Measurements from ENCODE around the gene SERPINA6. TPM values are rescaled to one million over a fixed set of nuclear protein-coding genes. Genes with fewer than 3 reads are reported as not detected.

Gene SERPINA6
- total RNA-seq, 1 experiment from 2014 or later: not detected

DNA sequence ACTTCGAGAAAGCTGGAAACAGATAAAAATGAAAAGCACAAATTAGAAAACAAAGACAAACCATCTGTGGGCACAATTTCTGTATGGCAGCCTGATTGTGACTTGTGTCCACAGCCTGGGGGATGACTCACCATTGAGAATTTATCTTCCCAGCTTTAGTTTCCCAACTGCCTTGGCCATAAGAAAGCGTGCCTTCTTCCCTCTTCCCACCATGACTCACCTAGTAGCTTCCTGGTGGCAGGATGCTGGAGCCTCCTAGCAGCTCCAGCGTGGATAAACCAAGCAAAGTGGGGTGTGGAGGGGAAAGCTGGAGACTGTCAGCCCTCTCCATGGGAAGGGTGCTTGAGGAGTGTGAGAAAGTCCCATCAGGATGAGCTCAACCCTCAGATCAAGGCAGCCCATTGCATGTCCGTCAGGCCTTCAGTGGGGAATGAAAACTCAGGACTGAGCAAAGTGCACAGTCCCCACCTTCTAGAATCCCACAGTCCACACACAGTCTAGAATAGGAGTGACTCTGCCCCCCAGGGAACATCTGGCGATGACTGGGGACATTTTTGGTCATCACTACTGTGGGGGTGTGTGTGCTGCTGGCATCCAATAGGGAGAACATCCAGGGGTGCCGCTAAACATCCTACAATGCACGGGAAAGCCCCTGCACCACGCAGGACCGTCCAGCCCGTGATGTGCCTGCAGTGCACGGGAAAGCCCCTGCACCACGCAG lies 22.4 kb upstream of the SERPINA6 start:
- ChIA-PET POLR2A (no interaction called here), CTCF (interaction anchor here (1.1 kb wide), 1 partner anchor 204 kb away, joined by 3 read pairs; no protein-coding TSS in a partner anchor), RAD21 (ENCODE audit: low non-redundant PET in 1 of 2, low total read pairs in 2 of 2, uncharacterized antibody in 2 of 2, unreplicated experiment in 2 of 2) (no interaction called here)
- peak overlapping the region; percentile 2 for H2AFZ ChIP-seq (ENCODE audit: low read depth, low read length, poor library complexity, severe bottlenecking)
- H3K27me3 ChIP-seq (ENCODE audit: insufficient read depth, low read length): no peaks in the 10 kb centered on the region; the same call in 1 of the 2 replicates
- no peak overlapping the region for H3K27ac ChIP-seq (ENCODE audit: low read depth, low read length)
- no peaks in the 10 kb centered on the region for H3K36me3 ChIP-seq (ENCODE audit: control insufficient read depth in 1 of 2, insufficient read depth in 2 of 2, low read length in 2 of 2)
- H3K79me2 ChIP-seq (ENCODE audit: insufficient read depth, low read length): no peaks in the 10 kb centered on the region
- peak; percentile 76 for DNase-seq (ENCODE audit: low read depth, low spot score)
- no peaks in the 10 kb centered on the region for H4K20me1 ChIP-seq (ENCODE audit: insufficient read depth)
- intact Hi-C loops (cut with micrococcal nuclease): no loop called here
- H3K9ac ChIP-seq (ENCODE audit: low read length): no peak overlapping the region
- peak; percentile 79 for ATAC-seq
- peaks cover 18 to 54% of the 10 kb centered on the region in 2 experiments for H3K4me1 ChIP-seq (ENCODE audit: control insufficient read depth in 1 of 2, insufficient read depth in 2 of 2, low read length in 2 of 2)
- H3K9me3 ChIP-seq (ENCODE audit: control insufficient read depth in 1 of 2, insufficient read depth in 1 of 2, low read depth in 1 of 2, low read length in 2 of 2): no peaks in the 10 kb centered on the region
- no TSS peak for BruUV-seq (replicated peaks)
- no peaks in the 10 kb centered on the region for H3K9me2 ChIP-seq (ENCODE audit: insufficient read depth)
- no peak overlapping the region for H3K4me3 ChIP-seq (replicated peaks in 1 of 2; ENCODE audit: low read depth in 1 of 2, low read length in 2 of 2)
- H3K4me2 ChIP-seq (ENCODE audit: low read length): peak overlapping the region; percentile 55
- 0 out of 2 replicates have a peak, but pooled peaks have one; percentile 22 for TF ChIP-seq POLR2AphosphoS5 (IDR thresholded peaks at IDR 0.05; ENCODE audit: low read depth, low read length)
- no peak for TF ChIP-seq ZFX (IDR thresholded peaks at IDR 0.05)
- TF ChIP-seq FOSL1 (IDR thresholded peaks at IDR 0.05; ENCODE audit: low read depth): peak; percentile 93
- TF ChIP-seq, protein P1, sequence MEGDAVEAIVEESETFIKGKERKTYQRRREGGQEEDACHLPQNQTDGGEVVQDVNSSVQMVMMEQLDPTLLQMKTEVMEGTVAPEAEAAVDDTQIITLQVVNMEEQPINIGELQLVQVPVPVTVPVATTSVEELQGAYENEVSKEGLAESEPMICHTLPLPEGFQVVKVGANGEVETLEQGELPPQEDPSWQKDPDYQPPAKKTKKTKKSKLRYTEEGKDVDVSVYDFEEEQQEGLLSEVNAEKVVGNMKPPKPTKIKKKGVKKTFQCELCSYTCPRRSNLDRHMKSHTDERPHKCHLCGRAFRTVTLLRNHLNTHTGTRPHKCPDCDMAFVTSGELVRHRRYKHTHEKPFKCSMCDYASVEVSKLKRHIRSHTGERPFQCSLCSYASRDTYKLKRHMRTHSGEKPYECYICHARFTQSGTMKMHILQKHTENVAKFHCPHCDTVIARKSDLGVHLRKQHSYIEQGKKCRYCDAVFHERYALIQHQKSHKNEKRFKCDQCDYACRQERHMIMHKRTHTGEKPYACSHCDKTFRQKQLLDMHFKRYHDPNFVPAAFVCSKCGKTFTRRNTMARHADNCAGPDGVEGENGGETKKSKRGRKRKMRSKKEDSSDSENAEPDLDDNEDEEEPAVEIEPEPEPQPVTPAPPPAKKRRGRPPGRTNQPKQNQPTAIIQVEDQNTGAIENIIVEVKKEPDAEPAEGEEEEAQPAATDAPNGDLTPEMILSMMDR (IDR thresholded peaks at IDR 0.05 in 2 of 3, conservative IDR thresholded peaks at IDR 0.05 in 1 of 3; ENCODE audit: borderline replicate concordance in 1 of 3, insufficient read depth in 1 of 3, low read depth in 2 of 3, low read length in 2 of 3): no peak
- TF ChIP-seq ELF1 (IDR thresholded peaks at IDR 0.05; ENCODE audit: borderline replicate concordance, low read depth): no peak
- TF ChIP-seq, protein P2, sequence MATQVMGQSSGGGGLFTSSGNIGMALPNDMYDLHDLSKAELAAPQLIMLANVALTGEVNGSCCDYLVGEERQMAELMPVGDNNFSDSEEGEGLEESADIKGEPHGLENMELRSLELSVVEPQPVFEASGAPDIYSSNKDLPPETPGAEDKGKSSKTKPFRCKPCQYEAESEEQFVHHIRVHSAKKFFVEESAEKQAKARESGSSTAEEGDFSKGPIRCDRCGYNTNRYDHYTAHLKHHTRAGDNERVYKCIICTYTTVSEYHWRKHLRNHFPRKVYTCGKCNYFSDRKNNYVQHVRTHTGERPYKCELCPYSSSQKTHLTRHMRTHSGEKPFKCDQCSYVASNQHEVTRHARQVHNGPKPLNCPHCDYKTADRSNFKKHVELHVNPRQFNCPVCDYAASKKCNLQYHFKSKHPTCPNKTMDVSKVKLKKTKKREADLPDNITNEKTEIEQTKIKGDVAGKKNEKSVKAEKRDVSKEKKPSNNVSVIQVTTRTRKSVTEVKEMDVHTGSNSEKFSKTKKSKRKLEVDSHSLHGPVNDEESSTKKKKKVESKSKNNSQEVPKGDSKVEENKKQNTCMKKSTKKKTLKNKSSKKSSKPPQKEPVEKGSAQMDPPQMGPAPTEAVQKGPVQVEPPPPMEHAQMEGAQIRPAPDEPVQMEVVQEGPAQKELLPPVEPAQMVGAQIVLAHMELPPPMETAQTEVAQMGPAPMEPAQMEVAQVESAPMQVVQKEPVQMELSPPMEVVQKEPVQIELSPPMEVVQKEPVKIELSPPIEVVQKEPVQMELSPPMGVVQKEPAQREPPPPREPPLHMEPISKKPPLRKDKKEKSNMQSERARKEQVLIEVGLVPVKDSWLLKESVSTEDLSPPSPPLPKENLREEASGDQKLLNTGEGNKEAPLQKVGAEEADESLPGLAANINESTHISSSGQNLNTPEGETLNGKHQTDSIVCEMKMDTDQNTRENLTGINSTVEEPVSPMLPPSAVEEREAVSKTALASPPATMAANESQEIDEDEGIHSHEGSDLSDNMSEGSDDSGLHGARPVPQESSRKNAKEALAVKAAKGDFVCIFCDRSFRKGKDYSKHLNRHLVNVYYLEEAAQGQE (IDR thresholded peaks at IDR 0.05; ENCODE audit: low read depth): no peak
- peak; percentile 11 for TF ChIP-seq TCF7L2 (IDR thresholded peaks at IDR 0.05; ENCODE audit: borderline replicate concordance, extremely low read depth, insufficient read depth, insufficient read length)
- no peak for TF ChIP-seq YY1 (IDR thresholded peaks at IDR 0.05; ENCODE audit: extremely low read depth, insufficient replicate concordance, low read depth, low read length)
- TF ChIP-seq SIN3A (IDR thresholded peaks at IDR 0.05; ENCODE audit: low read depth): peak; percentile 65
- TF ChIP-seq SRF (IDR thresholded peaks at IDR 0.05; ENCODE audit: low read depth): 0 out of 2 replicates have a peak, but pooled peaks have one; percentile 62
- no peak for TF ChIP-seq RAD21 (IDR thresholded peaks at IDR 0.05; ENCODE audit: low read depth)
- peak; percentile 76 for TF ChIP-seq SP1 (IDR thresholded peaks at IDR 0.05; ENCODE audit: low read depth)
- TF ChIP-seq, protein P3, sequence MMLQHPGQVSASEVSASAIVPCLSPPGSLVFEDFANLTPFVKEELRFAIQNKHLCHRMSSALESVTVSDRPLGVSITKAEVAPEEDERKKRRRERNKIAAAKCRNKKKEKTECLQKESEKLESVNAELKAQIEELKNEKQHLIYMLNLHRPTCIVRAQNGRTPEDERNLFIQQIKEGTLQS (IDR thresholded peaks at IDR 0.05): no peak
- TF ChIP-seq, protein P4, sequence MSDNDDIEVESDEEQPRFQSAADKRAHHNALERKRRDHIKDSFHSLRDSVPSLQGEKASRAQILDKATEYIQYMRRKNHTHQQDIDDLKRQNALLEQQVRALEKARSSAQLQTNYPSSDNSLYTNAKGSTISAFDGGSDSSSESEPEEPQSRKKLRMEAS (IDR thresholded peaks at IDR 0.05): peak; percentile 79
- TF ChIP-seq POLR2A (IDR thresholded peaks at IDR 0.05; ENCODE audit: borderline replicate concordance, extremely low read depth, insufficient read depth, insufficient read length): no peak
- TF ChIP-seq EZH2 (IDR thresholded peaks at IDR 0.05): no peak
- TF ChIP-seq, protein P5, sequence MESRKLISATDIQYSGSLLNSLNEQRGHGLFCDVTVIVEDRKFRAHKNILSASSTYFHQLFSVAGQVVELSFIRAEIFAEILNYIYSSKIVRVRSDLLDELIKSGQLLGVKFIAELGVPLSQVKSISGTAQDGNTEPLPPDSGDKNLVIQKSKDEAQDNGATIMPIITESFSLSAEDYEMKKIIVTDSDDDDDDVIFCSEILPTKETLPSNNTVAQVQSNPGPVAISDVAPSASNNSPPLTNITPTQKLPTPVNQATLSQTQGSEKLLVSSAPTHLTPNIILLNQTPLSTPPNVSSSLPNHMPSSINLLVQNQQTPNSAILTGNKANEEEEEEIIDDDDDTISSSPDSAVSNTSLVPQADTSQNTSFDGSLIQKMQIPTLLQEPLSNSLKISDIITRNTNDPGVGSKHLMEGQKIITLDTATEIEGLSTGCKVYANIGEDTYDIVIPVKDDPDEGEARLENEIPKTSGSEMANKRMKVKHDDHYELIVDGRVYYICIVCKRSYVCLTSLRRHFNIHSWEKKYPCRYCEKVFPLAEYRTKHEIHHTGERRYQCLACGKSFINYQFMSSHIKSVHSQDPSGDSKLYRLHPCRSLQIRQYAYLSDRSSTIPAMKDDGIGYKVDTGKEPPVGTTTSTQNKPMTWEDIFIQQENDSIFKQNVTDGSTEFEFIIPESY (IDR thresholded peaks at IDR 0.05; ENCODE audit: extremely low read depth, insufficient replicate concordance, low read length): no peak
- peak; percentile 89 for TF ChIP-seq CEBPB (IDR thresholded peaks at IDR 0.05; ENCODE audit: low read depth)
- TF ChIP-seq JUND (IDR thresholded peaks at IDR 0.05): peak; percentile 94
- TF ChIP-seq EGR1 (IDR thresholded peaks at IDR 0.05; ENCODE audit: low read depth): no peak

Data from HCT116 (cell line).